Fibroblast of gingiva (primary cell): ENCODE results near the gene ABCG8.

Experiments used
- DNase-seq: peaks from one replicate; pipeline ENCODE4 v3.0.0-alpha.2; 2011; ENCODE audit warnings: low read depth

The ABCG8 gene

DNA sequence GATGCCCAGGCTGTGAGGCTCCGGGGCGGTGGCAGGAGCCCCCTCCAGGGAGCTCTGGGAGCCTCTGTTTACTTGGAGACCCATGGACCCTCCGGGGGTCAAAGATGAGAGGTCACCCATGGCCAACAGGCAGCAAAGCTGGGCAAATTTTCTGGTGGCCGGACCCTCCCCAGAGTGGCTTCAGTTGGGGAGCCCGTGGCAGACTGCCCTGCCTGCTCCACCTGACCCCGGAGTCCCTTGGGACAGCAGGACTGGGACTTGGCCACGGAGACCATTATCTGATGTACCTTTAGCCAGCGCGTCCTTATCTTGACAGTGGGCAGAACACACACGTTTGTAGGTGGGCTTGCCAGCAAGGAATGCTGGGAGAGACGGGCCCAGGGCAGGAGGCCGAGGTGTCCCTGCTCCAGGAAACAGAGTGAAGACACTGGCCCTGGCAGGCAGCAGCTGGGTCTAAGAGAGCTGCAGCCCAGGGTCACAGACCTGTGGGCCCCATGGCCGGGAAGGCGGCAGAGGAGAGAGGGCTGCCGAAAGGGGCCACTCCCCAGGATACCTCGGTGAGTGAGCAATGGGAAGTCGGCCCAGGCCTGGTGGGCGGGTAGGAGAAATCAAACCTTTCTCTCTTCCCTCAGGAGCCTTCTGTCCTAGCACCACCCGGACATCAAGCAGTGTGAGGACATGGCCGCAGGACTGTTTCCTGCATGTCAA, at the start of gene ABCG8, which contains the start of gene ABCG5:
Gene ABCG8, plus strand, starts transcription at position 412 of the 708 bp plus-strand sequence. Its CDS starts 83 bp downstream, at position 495.
Gene ABCG5, minus strand, starts transcription at position 280 of the 708 bp plus-strand sequence. Its CDS starts 160 bp downstream, at position 120.
- DNase-seq = no peak

DNA sequence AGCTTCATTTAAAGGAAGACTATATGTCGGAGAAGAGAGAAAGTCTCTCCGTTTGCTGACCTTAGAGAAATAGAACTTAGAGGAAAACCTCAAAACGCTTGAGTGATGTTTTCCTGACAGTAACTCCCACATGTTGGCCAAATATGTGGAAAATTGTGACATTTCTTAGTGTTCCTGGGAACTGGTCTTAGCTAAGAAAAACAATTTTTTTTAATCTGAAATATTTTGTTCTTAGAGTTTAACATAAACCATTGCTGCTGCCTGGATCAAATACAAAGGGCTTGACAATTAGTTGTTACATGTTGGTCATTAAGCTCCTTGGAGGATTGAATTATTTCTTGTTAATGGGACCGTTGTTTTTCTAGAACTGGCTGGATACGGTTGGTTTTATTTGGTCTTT, 48.6 kb upstream of the ABCG8 start:
- peak; percentile 54 for DNase-seq

DNA sequence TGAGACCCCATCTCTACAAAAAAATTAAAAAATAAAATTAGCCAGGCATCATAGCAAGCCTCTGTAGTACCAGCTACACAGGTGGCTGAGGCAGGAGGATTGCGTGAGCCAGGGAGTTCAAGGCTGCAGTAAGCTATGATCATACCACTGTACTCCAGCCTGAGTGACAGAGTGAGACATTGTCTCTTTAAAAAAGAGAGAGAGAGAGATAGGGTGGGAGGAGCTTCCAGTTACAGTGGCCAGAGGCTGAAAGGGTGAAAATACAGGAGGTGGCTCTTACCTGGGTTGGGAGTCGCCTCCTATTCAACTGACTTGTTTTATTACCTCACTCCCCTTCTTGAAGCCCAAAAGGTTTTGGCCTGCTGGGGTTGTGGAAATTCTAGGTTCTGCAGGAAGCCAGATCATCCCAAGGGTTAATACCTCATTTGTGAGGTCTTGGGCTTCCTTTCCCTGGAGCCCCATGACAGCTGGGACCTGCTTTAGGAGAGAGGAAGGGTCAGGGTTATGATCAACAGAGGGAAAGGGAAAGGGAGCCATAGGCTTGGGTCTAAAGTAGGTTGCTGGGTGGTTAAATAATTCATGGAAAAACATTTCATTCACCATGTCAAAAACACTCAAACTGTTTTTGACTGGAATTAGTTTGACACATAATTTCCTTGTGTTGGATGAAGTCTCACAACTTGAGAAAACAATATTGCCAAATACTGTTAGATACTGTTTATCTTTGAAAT, 47.6 kb upstream of the ABCG8 start:
- DNase-seq = no peak

DNA sequence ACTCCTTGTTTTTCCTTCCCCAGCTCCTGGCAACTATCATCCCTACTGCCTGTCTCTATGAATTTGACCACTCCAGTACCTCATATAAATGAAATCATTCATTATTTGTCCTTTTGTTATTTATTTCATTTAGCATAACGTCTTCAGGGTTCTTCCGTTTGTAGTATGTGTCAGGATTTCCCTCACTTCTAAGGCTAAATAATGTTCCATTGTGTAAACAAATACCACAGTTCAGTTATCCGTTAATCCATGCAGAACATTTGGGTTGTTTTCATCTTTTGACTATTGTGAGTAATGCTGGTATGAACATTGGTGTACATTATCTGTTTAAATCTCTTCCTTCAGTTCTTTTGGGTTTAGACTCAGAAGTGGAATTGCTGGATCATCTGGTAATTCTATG, 46.1 kb upstream of the ABCG8 start:
- no peak for DNase-seq

DNA sequence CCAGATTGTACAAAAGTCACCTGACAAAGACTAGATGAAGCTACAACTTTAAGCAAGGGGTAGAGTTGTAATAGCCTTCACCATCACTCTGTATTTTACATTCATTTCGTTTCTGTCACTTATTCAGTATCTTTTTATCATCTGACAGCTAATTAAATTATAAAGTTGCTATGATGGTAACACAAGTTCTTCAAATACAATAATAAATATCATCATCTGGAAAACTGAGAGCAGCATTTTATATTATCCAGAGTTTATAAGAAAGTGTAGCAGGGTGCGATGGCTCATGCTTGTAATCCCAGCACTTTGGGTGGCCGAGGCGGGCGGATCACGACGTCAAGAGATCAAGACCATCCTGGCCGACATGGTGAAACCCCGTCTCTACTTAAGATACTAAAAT, 43.8 kb upstream of the ABCG8 start:
- DNase-seq = no peak

DNA sequence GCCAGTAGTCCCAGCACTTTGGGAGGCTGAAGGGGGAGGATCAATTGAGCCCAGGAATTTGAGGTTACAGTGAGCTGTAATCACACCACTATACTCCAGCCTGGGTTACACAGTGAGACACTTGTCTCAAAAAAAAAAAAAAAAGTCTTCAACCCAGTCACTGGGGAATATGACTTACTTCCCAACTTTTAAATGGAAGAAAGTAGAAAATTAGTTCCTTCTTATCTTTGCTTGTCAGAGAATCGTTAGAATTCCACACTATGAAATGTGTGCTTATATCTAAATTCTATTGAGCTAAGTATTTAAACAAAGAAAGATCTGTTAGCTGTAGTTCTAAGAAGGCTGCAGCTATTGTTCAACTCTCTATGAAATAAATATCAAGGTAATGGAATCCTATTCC, 42.6 kb upstream of the ABCG8 start:
- DNase-seq = no peak

DNA sequence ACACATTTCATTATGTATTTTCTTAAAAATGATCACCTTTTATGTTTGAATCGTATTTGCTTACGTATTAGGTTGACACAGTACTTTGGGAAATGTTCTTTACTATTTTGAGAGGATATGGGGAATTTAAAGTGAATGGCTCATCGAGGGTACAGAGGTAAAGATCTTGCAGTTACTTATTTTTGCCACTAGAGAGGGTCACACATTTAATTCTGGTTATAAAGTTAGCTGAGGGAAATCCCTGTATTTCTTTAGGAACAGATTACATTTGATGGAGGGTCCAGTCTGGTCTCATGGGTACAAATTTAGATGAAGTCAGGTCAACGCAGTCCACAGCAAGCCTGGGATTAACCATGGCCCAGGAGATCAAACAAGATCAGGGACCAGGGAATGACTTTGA, 40.5 kb upstream of the ABCG8 start:
- DNase-seq = no peak

DNA sequence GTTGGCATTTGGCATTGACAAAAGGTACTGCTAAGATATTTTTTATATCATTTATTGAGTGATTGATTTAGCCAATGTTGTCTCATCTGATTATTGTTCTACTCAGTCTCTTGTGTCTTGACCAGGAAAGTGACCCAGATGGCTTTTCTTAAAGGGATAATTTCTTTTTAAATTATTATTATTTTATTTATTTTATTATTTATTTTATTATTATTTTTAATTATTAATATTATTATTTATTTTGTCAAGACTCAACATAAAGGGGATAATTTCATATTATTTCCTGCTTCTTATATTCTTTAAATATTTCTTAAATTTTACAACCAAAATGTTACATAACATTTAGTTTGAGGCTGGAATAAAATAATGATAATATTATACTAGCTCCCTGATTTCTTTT, 37.9 kb upstream of the ABCG8 start:
- no peak for DNase-seq

DNA sequence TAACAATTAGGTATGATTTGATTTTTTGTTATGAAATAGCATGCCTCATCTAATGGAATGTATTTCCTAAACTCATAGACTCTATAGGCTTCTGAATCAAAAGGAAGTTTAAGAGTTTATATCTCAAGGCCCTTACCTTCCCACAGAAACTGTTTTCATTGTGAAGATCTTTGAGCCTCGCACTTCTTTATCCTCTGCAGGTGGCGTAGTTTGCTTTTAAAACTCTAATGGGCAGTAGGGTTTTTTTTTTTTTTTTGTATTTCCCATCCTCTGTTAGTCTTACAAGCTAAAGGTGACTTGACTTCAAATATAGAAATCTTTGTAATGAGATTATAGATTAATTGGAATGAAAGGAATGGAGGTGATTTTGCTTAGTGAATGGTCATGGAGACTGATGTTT, 36.6 kb upstream of the ABCG8 start:
- no peak for DNase-seq

DNA sequence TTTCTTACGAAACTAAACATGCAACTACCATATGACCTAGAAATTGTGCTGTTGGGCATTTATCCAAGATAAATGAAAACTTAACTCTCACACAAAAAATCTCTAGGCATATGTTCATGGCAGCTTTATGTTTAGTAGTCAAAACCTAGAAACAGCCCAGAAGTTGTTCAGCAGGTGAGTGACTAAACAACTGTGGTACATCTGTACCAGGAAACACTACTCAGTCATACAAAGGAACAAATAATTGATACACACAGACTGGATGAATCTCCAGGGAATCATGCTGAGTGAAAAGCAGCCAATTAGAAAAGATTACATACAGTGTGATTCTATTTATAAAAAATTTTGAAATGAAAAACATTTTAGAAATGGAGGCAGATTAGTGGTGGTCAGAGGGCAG, 35.7 kb upstream of the ABCG8 start:
- DNase-seq = peak; percentile 3

DNA sequence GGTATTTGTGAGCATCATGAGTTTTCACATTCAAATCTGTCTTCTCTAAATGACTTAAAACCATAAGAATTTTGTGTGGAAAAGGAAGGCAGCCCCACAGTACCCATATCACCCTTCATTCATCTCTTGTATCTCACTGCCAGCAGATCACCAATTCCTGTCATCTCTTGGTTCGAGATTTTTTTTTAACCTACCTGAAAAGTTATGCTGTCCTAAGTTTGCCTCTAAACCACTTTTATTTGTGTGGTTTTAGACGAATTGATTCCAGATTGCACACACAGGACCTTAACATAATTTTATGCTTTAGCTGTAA, 32.1 kb upstream of the ABCG8 start:
- DNase-seq = no peak

DNA sequence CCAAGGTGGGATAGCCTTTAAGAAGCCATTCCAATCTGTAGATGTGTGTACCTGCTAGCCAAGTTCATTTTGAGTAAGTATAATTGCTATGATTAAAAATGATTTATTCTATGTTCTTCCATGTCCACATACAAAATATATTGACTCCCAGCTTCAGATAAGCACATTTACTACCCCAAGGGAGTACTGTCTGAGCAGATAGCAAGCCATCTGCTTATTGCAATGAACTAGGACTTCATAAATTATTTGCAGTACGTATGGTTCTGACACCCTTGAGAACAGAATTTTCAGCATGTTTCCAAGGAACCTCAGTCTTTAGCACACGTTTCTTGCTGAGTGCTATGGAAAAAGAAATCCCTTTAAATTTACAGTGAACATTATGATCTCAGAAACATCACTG, 28.3 kb upstream of the ABCG8 start:
- no peak for DNase-seq

DNA sequence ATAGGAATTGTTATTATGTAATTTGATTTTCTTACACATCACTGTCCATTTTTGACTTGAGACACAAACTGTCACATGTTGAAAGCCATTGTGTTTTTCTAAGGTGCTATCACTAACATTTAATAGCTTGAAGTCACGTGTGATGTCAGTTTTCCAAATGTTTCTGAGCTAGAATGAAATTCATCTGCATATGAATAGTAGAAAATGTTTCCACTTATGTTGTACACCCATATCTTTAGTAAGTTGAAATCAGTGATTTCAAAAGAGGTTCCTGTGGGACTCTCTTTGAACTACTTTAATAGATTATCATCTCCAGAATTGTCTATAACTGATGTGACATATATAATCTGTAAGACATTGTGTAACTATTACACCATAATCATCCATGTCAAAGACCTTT, 27.9 kb upstream of the ABCG8 start:
- no peak for DNase-seq

DNA sequence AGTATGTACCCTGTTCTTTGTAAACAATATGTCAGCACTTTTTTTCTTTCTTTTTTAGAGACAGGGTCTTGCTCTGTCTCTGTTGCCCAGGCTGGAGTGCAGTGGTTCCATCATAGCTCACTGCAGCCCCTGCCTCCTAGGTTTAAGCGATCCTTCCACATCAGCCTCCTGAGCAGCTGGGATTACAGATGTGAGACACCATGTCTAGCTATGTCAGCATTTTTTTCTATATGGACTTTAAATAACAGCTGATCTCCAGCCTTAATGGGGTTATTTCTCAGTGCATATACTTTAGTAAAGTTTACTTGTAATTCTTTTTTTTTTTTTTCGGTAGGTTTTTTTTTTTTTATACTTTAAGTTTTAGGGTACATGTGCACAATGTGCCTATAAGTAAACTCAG, 26.8 kb upstream of the ABCG8 start:
- no peak for DNase-seq

DNA sequence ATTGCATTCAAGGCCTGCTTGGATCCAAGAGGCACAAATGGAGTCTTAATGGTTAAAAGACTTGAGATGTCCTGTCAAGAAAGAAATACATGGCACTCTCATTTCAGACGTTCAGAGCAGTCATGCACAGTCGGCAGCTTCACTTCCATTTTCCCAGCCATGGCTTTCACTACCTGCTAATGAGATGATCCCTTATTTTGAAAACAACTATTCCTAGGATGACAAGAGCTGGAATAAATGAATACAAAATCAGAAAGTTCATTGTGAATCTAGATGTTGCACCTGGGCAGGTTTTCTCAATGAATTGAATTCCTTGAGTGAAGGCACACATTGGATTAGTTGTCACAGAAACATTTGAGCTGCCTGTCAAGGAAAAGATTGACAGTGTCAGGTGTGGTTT, 25.8 kb upstream of the ABCG8 start:
- no peak for DNase-seq

DNA sequence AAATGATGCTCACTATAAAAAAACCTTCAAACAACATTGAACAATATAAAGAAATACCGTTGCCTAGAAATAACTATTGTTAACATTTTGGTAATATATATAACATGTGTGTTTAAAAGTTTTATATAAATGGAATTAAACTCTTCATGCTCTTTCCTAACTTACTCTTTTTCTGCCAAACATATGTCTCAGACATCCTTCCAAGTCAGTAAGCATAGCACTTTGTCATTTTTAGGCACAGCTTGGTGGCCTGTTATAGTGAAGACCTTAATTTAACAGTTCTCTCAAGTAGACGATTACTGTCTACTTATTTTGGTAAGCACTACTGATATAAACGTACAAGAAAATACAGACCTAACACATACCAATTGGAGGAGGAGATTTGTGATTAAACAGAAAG, 24.1 kb upstream of the ABCG8 start:
- DNase-seq = no peak

DNA sequence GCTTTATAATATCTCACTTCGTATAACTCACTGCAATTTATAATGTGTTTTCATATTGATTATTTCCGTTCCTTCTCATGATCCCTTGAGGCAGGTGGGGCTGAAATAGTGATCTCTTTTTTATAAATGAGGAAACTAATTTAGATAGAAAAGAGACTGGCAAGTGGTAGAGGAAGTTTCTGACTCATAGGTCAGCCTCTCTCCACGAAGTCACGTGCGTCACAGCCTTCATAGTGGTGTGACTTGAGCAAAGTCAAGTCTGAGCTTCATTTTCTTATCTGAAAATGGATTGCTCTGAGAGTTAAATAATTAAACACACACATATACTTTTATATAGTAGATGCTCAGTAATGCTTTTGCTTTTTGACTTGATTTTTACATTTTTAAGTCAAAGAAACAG, 20.0 kb upstream of the ABCG8 start:
- peak; percentile 9 for DNase-seq

DNA sequence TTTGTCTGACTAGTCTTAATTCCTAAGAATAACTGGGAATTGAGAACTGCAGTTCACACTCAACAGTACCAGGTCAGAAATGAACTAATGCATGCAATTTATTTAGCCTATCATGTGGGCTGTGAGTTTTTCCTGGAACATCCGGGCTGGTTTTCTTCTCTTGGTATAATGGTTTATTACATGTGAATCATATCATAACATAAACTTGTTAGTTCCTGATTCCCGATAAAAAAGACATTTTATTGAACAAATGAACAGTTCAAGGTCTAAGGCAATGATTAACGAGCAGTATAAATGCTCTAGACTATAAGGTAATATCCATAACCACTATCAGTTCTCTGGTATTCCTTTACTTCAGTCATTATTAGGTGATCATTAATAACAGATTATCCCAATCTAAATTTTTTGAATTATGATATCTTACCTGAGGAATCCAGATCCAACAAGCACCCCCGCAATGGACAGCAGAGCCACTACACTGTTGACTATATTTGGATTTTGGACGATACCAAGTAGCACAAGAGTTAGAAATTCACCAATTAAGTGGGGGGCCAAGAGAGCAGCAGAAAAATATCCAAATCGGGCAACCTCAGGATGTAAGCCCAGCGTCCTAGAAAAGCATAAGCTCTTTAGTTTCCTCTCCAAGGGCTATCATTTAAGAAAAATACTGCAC, 19.1 kb upstream of the ABCG8 start:
- DNase-seq = no peak

DNA sequence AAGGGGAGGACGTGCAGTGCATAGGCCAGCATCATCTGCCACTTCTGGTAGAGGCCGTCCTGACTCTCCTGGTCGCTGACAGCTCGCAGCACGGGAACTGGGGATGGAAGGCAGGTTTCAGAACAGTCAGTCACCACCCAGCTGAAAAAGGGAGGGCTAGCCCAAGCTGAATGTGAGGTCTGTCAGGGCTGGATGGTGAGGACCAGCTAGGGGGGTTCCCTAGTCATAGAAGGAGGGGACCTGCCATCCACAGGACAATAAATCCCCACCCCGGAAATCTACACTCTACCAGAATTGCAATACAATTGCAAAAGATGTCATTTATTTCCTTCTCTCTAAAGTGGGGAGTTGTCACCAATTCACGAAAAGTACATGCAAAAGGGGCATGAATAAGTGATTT, 15.9 kb upstream of the ABCG8 start:
- DNase-seq = no peak

DNA sequence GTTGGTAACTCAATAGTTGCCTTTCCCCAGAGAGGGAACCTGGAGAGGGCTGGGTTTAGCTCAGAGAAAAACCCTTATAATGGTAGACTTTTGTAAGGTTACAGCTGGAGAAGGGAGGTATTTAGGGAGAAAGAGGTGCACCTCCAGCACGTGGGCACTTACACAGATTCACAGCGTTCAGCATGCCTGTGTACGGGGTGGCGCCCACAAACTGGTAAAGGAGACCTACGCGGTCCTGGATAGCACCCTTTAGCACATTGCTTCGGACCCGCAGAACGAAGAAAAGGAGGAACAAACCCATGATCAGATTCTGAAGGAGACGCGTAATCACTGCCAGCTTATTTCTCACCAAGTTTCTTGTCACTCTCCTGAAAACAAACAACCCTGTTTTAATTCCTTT, 15.0 kb upstream of the ABCG8 start:
- no peak for DNase-seq

DNA sequence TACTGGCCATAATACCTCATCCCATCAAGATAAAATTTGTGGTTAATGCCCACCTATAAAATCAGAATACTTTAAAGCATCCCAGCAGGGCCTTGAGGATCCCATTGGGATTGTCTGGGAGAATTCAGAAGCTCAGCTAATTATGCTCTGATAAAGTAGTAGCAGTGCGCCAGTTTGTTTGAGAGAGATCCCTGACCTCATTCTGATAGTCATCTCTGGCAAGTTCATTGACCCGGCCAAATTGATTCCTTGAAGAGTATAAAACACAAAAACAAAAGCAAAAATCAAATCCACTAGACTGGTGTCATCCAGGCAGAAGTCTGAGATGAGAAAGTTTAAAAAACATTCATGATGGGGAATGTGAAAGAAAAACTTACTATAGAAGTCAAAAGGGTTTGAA, 14.3 kb upstream of the ABCG8 start:
- DNase-seq = no peak

DNA sequence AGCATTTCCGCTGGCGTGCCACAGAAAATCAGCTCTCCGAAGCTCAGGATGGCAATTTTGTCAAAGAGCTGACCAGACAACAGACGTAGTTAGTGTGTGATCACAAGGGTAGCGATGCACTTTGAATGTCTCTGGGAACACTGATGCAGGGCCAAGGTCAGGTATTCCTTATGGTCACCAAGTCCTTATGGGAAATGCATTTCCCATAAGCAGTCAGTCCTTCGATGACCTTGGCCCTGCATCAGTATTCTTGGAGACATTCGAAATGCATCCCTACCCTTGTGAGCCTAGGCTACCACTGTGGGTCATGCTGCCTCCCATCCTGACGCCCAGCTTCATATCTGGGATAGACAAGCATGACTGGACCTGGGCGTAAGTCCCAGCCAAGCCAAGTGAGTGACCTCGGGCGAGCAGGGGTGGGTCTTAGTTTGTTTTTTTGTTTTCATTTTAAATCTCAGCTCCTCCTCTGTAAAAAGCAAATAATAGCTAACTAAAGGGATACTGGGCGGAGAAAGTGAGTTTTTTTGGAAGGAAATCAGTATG, 13.7 kb upstream of the ABCG8 start:
- DNase-seq = no peak

DNA sequence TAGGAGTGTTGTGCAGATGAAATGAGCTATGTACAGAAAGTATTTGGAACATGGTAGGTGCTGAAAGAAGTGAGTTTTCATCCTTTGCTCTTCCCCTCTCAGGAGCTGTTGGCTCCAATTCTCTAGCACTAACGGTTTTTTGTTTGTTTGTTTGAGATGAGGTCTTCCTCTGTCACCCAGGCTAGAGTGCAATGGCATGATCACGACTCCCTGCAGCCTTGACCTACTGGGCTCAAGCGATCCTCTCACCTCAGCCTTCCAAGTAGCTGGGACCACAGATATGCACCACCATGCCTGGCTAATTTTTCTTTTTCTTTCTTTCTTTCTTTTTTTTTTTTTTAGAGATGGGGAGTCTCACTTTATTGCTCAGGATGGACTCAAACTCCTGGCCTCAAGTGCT, 12.9 kb upstream of the ABCG8 start:
- no peak for DNase-seq
